ENCODE data around the gene FSTL5.
"Not testable (repeated sequence)": the region's sequence is repeated elsewhere in the genome, so short reads cannot be mapped to it uniquely, and the experiment has no call there.

FSTL5 gene

GRCh38 chr4:161791796-161792556, 371.8 kb downstream of the FSTL5 start:
- no peak for DNase-seq (ENCODE audit: low read depth in 1 of 2, low spot score in 1 of 2)
- TF ChIP-seq JUND (IDR thresholded peaks at IDR 0.05; ENCODE audit: low read depth) = no peak
- in situ Hi-C loops (cut with HindIII; ENCODE audit: low pct_unique_long_range_greater_than_20kb, low sequenced_read_pairs) = no loop called here

DNA sequence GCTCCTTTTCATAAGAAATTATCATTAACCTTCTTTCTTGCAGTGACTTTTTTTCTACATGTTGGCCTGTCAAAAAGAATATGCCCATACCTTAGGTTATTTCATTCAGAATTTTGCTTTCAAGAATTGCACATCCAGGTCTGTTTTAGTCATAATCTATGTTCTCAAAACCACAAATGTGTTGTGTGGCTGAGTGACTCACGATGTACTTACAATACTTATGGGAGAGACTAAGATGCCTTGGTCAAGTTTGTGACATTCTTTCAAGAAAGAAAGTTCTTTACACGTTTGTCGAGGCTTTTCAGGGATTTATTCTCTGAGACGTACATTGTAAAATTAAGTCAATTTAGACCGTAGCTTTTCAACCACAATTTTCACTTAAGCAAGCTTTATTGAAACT, 396.7 kb downstream of the FSTL5 start:
- DNase-seq (ENCODE audit: low read depth in 1 of 2, low spot score in 1 of 2) = no peak
- no peak for TF ChIP-seq JUND (IDR thresholded peaks at IDR 0.05; ENCODE audit: low read depth)
- in situ Hi-C loops (cut with HindIII; ENCODE audit: low pct_unique_long_range_greater_than_20kb, low sequenced_read_pairs) = no loop called here

- no peak for TF ChIP-seq JUND (IDR thresholded peaks at IDR 0.05; ENCODE audit: low read depth)
- DNase-seq (ENCODE audit: low read depth in 1 of 2, low spot score in 1 of 2) = no peak
- in situ Hi-C loops (cut with HindIII; ENCODE audit: low pct_unique_long_range_greater_than_20kb, low sequenced_read_pairs) = no loop called here
Observed at GRCh38 chr4:161762796-161763195, 401.0 kb downstream of the FSTL5 start.

- no peak for DNase-seq (ENCODE audit: low read depth in 1 of 2, low spot score in 1 of 2)
- no peak for TF ChIP-seq JUND (IDR thresholded peaks at IDR 0.05; ENCODE audit: low read depth)
- in situ Hi-C loops (cut with HindIII; ENCODE audit: low pct_unique_long_range_greater_than_20kb, low sequenced_read_pairs) = no loop called here
Observed at GRCh38 chr4:161760008-161760407, 403.8 kb downstream of the FSTL5 start.

- in situ Hi-C loops (cut with HindIII; ENCODE audit: low pct_unique_long_range_greater_than_20kb, low sequenced_read_pairs); DNase-seq (ENCODE audit: low read depth in 1 of 2, low spot score in 1 of 2): not testable (repeated sequence)
Observed at GRCh38 chr4:161758412-161758811, 405.4 kb downstream of the FSTL5 start.

- in situ Hi-C loops (cut with HindIII; ENCODE audit: low pct_unique_long_range_greater_than_20kb, low sequenced_read_pairs) = no loop called here
- TF ChIP-seq JUND (IDR thresholded peaks at IDR 0.05; ENCODE audit: low read depth) = no peak
- no peak for DNase-seq (ENCODE audit: low read depth in 1 of 2, low spot score in 1 of 2)
Observed at GRCh38 chr4:161728929-161729328, 434.9 kb downstream of the FSTL5 start.

DNA sequence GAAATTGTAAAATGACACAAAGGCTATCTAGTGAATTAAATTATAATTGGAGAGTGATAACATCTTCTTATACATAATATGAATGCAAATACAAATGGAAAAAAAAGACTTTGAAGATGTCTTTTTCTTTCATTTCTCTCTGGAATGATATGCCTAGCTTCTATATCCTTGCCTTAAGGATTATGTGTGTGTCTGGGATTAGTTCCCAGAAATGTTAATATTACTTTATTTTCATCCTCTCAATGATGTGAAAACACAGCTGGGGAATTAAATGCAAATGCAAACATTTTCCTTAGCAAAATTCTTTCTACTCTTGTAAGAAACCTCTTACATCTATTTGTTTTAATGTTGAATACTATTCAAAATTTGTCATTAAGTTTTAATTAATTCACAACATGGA, 441.9 kb downstream of the FSTL5 start:
- no peak for DNase-seq (ENCODE audit: low read depth in 1 of 2, low spot score in 1 of 2)
- in situ Hi-C loops (cut with HindIII; ENCODE audit: low pct_unique_long_range_greater_than_20kb, low sequenced_read_pairs) = no loop called here
- TF ChIP-seq JUND (IDR thresholded peaks at IDR 0.05; ENCODE audit: low read depth) = no peak

DNA sequence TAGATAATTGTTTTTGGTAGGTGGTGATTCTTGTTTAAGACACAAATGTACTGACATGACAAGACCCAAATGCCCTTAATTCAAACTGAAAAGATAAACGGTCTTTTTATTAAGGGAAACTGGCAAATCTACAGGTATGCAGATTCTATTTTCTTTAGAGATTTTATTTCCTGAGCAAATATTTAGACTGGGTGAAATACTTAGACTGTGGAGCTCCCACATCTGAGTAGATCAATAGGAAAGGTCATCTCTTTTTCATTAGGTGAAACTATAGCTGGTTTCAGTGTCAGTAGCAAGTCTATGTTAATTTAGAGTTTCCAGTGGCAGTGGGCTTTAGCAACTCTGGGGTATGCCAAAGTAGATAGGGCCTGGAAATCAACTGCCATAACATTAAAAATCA, 446.7 kb downstream of the FSTL5 start:
- TF ChIP-seq JUND (IDR thresholded peaks at IDR 0.05; ENCODE audit: low read depth) = no peak

GRCh38 chr4:161714931-161715330, 448.9 kb downstream of the FSTL5 start:
- no peak for TF ChIP-seq JUND (IDR thresholded peaks at IDR 0.05; ENCODE audit: low read depth)
- no peak for DNase-seq (ENCODE audit: low read depth in 1 of 2, low spot score in 1 of 2)
- in situ Hi-C loops (cut with HindIII; ENCODE audit: low pct_unique_long_range_greater_than_20kb, low sequenced_read_pairs) = no loop called here

More for the DNA sequence above, 446.7 kb downstream of the FSTL5 start:
- DNase-seq (ENCODE audit: low read depth in 1 of 2, low spot score in 1 of 2) = no peak
- in situ Hi-C loops (cut with HindIII; ENCODE audit: low pct_unique_long_range_greater_than_20kb, low sequenced_read_pairs) = no loop called here

DNA sequence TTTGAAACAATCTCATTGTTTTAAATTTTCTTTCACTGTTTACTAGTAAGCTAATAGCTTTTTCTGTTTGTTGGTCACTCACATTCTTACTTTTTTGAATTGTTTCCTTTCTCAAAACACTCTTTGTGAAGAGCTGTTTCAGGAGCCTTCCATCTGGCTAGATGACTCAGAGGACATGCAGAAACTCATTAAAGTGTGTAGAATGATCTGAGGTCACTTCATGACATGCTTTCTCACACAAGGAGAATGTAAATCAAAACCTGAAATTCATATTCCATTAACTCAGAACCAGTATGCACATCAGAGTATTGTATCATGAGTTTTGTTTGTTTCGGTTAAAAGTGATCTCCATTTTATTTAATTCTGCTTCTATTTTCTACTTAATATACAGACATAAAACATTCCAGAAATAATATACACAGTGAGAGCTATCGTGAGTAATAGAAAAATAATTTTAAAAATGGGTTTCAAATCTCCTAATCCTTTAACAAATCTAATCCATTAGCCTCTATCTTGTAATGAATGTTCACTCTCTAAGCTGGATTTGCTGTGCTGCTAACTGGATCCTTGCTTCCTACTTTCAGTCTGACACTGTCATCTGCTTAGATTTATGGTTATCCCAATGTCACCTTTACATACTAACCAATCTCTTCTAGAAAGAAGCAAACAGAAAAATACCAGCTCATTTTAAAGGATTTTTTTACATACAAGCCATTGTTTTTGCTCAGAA, 449.6 kb downstream of the FSTL5 start:
- TF ChIP-seq JUND (IDR thresholded peaks at IDR 0.05; ENCODE audit: low read depth) = no peak
- DNase-seq (ENCODE audit: low read depth in 1 of 2, low spot score in 1 of 2) = no peak
- in situ Hi-C loops (cut with HindIII; ENCODE audit: low pct_unique_long_range_greater_than_20kb, low sequenced_read_pairs) = no loop called here

DNA sequence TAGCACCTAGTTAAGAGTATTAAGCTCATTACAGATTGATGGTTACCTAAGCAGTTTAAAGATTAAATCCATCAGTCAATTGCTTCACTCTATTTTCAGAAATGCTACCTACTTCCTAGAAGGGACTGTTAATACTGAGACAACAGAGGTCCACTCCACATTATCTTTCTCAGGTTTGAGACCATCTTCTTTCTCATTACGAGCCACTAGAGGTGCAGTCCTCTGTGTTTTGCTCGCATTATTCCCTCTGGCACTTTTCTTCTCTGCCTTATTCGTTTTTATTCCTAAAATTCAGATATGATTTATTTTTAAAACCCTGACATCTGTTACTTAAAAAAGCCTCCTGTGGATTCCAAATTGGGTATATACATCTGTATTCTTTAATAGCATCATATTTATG, 459.1 kb downstream of the FSTL5 start:
- no peak for DNase-seq (ENCODE audit: low read depth in 1 of 2, low spot score in 1 of 2)
- in situ Hi-C loops (cut with HindIII; ENCODE audit: low pct_unique_long_range_greater_than_20kb, low sequenced_read_pairs) = no loop called here
- TF ChIP-seq JUND (IDR thresholded peaks at IDR 0.05; ENCODE audit: low read depth) = no peak

DNA sequence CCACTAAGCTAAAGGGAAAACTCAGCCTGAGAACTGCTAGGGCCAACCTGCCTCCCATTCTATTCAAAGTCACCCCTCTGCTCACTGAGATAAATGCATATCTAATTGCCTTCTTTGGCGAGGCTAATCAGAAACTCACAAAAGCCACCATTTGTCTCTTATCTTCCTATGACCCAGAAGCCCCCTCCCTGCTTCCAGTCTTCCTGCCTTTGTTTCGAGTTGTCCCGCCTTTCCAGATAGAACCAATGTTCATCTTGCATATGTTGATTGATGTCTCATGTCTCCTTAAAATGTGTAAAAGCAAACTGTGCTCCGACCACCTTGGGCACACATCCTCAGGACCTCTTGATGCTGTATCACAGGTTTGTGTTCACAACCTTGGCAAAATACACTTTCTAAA, 459.8 kb downstream of the FSTL5 start:
- in situ Hi-C loops (cut with HindIII; ENCODE audit: low pct_unique_long_range_greater_than_20kb, low sequenced_read_pairs) = no loop called here
- DNase-seq (ENCODE audit: low read depth in 1 of 2, low spot score in 1 of 2) = no peak
- no peak for TF ChIP-seq JUND (IDR thresholded peaks at IDR 0.05; ENCODE audit: low read depth)

DNA sequence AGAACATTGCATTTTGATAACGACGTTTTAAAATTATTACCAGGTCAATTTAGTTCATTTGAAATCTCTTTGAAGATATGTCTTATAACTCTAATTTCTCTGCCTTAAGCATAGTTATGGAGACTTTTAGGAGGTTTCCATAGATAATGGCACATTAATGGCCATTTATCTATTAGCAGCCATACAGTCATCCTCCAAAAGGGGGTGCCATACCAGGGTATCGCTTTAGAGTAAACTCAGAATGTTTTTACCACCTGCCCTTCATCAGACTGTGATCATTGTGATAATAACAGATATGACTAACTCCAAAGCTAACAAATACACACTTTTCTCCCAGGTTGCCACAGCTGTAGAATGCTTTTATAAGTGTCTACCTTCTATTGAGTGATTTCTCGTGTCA, 461.5 kb downstream of the FSTL5 start:
- no peak for TF ChIP-seq JUND (IDR thresholded peaks at IDR 0.05; ENCODE audit: low read depth)
- in situ Hi-C loops (cut with HindIII; ENCODE audit: low pct_unique_long_range_greater_than_20kb, low sequenced_read_pairs) = no loop called here
- DNase-seq (ENCODE audit: low read depth in 1 of 2, low spot score in 1 of 2) = no peak

All from T47D (cell line).